ENCODE measurements around the gene TNFRSF4.
"Not testable (repeated sequence)": the region's sequence is repeated elsewhere in the genome, so short reads cannot be mapped to it uniquely, and the experiment has no call there.

Gene TNFRSF4

DNA sequence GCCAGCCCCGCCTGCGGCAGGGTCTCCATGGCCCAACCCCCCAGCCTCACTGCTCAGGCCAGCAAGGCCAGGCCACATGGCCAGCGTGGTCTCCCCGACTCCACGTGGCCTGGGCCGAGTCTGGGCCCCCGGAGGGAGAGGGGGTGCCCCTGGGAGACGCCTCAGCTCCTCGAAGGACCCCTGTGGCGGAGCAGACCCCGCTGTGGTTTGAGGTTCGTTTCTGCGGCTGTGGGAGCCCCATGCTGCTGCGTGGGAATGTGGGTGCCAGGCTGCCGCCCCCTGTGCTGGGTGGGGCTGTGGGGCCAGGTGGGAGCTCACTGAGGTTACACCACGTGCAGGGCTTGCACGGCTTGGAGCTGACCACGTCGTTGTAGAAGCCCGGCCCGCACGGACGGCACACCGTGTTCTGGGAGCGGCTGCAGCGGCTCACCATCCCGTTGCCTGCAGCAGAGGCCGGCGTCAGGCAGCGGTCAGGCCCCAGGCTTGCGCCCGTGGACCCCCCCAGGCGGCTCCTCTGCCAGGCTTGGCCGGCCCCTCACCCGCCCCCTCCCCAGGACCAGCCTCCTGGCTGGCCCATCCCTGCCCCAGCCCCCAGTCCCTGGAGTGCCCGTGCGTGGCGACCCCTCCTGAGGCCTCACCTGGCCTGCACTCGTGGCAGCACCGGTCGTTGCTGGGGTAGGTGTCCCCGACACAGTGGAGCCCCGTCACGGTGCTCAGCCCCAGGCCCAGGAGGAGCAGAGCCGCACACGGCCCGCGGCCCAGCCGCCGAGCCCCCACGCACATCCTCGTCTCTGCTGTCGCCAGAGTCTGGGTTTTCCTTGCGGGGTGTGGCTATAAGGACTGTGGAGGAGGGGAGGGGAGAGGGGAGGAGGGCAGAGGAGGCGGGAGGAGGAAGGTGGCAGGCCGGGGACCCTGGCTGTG is at the start of gene TNFRSF4:
Gene TNFRSF4 (minus strand): TSS at position 809 of the 921 bp plus-strand sequence. CDS start 26 bp downstream, at position 783.
- no peak for DNase-seq

DNA sequence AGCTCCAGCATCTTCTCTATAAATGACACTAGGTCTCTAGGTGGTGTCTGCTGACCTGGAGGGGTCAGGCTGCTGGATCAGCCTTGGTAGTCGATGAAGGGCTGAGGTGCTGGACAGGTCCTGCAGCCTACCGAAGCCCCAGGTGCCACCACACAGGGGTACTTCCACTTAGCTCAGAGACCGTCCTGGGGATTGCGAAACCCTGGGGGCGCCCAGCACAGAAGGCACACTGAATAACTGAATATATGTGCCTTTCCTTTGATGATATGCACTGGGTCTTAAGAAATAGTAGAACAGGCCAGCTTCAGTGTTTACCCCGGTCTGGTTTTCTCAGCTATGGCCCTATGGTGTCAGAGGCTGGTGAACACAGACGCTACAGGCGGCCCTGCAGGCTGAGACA is 48.8 kb upstream of the TNFRSF4 start:
- DNase-seq: no peak

DNA sequence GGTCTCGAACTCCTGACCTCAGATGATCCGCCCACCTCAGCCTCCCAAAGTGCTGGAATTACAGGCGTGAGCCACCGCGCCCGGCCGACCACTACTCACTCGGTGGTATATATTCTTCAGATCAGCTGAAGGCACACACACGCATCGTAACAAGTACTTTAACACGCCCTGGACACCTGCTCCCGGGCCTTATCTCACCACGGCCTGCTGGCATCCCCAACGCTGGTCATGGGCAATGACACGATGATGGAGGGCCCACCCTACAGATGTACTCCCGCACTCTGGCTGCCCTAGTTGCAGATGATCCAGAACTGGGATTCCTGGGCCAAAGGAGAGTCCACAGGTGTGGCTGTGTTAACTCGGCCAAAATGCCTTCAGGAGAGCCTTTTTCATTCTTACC is 48.1 kb upstream of the TNFRSF4 start:
- DNase-seq: no peak

DNA sequence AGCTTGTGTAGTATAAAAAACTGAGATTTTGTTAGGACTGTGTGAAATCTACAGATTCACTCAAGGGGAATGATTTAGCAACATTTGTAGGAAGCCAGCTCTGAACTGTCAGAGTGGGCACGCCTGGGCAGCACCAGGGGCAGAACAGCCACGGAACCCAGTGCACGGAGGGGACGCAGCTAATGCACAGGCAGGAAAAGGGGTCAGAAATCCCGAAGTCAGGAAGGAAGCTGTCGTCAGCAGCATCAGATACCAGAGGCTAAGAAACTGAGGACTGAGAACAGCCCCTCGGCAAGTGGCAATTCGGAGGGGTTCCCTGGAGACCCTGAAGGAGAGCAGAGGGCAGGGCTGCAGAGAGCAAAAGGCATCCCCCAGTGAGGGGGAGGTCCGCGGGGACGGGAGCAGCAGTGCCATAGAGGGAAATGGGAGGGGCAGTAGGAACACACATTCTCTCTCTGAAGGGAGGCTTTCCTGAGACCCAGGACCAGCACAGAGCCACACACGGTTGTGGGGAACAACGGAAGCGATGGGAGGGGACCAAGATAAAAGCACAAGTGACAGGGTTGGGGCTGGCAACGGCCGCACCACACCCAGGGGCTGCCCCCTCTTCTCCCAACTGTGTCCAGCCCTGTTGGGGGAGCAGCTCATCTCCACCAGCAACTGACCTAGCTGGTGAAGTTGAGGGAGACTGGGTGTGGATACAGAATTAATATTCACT is 47.0 kb upstream of the TNFRSF4 start:
- no peak for DNase-seq

DNA sequence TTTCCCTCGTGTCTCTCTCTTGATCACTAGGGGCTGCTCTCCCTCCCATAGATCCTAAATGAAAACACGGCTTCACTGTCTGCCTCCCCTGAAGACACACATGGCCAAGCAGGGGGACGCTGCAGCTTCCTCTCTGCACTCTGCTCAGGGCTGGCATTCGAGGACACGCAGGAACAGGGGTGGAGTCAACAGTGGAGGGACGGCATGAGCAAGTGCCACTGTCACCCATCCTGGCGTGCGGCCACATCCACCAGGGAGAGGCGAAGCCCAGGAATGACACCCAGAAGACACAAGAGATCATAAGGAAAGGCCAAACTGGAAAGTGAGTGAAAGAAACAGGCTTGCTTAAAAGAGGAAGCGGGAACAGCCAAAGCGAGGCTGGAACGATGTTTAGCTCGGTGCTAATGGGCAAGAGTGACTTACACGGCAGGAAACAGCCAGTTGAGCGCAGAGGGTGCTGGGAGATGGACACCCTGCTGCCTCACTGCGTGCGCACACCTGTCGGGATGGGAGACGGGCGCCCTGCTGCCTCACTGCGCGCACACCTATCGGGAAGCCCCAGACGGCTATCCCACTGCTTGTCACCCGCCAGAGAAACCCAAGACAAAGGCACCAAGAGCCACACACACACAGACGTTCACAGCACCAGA is 46.1 kb upstream of the TNFRSF4 start:
- no peak for DNase-seq

DNA sequence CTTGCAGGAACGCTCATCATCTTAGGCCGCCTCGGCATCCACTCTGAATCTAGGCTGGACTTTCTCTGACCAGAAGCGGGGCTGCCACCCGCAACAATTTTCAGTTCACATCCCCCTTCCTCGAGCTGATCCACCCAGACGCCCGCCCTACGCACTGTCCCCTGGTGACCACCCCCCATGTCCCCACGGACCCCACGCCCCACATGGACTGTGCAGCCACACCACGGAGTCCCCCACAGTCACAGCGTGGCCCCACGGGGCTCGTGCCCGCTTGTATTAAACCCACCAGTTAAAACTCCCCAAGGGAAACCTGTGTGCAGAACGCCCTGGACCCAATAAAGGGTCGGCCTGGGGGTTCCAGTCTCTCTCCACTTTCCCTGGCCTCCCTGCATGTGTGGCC is 45.6 kb upstream of the TNFRSF4 start:
- no peak for DNase-seq

DNA sequence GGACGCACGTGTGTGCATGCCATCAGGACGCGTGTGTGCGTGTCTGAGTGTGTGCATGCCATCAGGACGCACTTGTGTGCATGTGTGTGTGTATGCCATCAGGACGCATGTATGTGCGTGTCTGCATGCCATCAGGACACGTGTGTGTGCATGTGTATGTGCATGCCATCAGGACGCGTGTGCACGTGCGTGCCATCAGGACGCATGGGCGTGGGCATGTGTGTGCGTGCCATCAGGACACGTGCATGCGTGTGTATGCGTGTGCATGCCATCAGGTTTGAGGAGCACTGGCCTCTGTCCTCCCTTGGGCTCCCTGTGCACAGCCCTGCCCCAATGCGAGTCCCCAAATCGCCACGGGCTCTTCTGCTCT is 45.2 kb upstream of the TNFRSF4 start:
- no peak for DNase-seq

DNA sequence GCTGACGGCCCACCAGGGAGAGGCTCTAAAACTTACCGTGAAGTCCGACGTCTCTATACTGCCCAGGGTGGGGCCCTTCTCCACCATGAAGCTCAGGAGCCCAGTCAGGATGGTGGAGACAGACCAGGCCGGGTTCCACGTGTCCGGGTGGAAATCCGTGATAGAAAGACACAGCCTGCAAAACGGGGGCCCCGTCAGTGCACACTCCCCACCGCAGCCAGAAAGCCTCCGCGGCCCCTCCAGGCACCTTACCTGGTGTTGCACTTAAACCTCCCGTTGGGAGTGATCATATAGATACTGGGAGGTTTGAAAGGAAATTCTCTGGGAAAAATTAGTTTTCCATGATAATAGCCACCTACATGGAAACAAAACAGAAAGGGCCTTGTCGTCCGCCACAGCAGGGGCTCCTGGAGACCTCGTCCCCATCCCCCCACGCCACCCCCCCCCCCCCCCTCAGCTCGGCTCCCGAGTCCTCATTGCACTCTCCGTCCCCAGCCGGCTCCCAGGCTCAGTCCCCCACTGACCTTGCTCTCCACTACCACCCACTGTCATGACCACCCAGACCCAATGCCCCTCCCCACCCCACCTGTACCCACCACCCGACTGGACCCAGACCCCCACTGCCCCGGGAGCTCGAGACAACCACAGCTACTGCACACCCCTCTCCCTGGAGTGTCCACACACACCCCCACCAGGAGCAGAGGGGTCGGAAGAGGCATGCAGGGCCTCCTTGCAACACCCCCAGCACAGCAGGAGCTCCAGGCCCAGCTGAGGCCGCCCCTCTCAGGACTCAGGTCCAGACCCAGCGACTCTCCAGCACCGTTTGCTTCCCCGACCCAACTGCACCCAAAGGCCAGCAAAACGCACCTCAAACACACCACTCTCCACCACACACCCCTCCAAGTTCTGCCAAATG is 43.3 kb upstream of the TNFRSF4 start:
- no peak for DNase-seq

DNA sequence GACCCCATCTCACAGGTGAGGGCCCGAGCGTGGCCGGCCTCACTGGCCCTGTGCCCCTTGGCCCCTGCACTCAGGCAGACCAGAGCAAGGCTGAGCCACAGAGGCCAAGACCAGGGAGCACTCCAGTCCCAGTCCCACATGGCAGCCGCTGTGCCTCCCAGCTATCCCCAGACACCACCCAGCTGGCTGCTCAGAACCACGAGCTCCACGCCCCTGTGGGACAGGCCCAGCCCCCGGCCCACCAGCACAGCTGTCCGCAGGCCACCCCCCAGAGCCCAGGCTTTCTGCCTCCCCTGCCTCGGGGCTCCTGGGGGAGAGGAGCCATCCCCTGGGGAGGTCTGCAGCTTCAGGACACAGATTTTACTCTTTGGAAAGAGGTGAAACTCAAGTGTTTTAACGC is 41.7 kb upstream of the TNFRSF4 start:
- no peak for DNase-seq

DNA sequence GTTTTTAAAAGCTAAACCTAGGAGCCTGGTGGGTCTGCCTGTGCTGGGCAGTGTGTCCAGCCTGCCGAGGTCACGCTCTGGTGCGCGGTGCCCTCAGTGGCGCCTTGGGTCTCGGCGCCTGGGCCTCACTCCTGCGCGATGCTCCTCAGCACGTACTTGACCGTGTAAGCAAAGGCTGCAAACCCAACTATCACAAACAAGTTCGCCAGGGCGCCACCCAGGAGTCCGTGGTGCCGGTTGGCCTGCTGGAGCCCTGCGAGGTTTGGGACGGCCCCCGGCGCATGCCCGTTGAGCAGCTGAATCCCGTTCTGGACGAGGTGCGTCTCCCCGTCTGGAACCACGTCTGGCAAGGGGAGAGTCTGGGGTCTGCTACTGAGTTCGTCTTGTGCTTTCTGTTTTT is 41.1 kb upstream of the TNFRSF4 start:
- no peak for DNase-seq

DNA sequence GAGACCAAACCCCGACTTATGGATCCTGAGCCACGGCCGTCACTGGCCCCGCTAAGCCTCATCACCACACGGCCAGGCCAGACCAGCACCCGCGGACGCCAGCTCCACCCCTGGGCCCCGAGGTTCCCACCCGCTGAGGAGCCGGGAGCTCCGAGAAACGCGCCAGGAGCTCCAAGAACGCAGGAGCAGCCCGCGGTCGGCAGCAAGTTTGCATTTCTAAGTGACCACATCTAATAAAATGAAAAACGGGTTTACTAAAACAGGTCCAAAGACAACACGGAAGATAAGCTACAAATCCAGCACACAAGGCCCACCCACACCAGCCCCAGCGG is 40.7 kb upstream of the TNFRSF4 start:
- DNase-seq: no peak

DNA sequence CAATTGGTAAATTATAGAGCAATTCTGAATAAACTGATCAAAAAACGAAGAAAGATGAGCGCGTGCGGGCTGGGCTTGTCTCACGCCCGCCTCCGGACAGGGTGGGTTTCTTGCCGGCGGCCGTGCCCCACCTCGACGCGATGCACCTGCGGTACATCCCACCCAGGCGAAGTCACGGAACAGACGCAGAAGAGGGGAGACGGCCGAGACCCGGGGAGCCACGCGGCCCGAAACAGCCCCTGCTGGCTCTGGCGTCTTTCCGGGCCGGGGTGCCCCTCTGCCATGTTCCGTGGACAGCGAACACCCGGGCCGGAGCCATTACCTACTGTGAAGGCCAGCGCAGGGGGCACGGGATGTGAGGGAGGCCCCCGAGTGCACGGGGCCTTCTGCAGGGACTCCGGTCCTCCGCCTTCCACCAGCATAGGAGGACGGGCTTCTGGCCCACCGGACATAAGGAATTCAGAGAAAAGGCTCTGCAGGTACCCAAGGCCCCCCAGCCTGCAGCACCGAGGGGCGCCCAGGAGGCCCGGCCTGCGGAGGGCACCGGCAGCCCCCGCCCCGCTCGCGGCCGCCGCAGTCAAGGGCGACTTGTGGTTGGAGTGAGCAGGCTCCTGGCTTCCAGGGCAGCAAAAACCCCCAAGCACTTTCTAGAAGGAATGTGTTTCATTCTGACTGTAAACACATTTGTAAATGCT is 40.2 kb upstream of the TNFRSF4 start:
- DNase-seq: no peak

DNA sequence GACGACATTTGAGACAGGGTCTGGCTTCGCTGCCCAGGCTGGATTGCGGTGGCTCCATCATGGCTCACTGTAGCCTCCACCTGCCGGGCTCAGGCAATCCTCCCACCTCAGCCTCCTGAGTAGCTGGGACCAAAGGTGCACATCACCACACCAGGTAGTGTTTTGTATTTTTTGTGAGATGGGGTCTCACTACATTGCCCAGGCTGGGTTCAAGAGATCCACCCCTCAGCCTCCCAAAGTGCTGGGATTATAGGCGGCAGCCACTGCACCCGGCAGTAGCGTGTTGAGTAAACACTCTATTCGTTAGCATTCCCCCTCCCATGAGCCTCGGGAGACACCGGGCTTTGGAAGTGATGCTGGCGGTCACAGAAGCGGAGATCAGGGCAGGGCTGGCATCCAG is 39.4 kb upstream of the TNFRSF4 start:
- DNase-seq: no peak

DNA sequence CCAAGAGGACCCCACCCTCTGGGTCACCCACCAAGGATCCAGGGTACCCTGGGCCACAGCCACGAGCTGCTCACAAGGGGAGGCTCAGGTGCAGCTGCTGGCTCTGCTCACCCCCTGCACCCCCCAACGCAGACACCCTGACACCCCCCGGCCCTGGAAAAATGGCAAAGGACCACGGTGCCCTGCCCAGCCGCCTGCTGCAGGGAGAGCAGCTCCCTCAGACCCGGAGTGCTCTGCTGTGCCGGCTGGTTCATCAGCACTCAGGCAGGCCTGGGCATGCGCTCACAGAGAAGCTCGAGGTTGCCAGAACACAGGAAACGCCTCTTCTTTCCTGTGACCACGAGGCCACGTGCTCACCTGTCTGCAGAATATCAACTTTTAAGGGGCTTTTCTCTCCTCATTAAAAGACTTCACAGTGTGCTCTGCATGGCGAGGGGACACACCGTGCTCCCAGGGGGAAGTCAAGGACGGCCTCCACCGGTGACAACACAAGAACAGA is 36.9 kb upstream of the TNFRSF4 start:
- no peak for DNase-seq

DNA sequence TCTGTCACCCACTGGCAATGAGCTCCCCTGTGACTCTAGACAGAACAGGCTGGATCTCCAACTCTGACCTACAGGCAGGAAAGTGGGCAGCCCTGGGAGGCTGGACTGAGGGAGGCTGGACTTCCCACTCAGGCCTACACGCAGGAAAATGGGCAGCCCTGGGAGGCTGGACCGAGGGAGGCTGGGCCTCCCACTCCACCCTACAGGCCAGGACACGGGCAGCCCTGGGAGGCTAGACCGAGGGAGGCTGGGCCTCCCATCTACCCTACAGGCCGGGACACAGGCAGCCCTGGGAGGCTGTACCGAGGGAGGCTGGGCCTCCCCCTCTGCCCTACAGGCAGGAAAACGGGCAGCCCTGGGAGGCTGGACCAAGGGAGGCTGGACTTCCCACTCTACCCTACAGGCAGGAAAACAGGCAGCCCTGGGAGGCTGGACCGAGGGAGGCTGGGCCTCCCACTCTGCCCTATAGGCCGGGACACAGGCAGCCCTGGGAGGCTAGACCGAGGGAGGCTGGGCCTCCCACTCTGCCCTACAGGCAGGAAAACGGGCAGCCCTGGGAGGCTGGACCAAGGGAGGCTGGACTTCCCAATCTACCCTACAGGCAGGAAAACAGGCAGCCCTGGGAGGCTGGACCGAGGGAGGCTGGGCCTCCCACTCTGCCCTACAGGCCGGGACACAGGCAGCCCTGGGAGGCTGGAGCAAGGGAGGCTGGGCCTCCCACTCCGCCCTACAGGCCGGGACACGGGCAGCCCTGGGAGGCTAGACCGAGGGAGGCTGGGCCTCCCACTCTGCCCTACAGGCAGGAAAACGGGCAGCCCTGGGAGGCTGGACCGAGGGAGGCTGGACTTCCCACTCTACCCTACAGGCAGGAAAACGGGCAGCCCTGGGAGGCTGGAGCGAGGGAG is 34.3 kb upstream of the TNFRSF4 start:
- not testable (repeated sequence) for DNase-seq

DNA sequence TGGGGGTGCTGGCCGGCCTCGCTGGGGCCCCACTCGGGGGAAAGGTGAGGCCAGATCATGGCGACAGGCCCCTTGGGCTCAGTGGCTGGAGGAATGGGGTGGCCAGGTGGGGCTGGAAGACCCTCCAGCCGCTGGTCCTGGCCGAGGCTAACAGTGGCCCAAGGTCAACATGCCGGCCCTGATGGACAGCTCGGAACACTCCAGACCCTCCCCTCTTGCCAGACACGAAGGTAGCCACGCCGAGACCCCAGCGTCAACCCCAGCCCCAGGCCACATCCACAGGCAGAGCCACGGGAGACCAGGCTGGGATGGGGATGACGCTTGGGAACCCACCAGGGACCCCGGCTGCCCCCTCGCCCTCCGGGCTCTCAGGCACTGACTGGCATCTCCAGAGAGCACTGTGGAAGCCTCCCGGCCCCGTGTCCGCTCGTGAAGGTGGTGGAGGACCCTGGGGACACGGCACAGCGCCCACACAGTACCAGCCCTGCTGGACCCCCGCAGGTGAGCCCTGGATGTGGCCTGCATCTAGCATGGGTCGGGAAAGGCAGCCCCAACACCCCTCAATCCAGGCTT is 33.5 kb upstream of the TNFRSF4 start:
- no peak for DNase-seq

DNA sequence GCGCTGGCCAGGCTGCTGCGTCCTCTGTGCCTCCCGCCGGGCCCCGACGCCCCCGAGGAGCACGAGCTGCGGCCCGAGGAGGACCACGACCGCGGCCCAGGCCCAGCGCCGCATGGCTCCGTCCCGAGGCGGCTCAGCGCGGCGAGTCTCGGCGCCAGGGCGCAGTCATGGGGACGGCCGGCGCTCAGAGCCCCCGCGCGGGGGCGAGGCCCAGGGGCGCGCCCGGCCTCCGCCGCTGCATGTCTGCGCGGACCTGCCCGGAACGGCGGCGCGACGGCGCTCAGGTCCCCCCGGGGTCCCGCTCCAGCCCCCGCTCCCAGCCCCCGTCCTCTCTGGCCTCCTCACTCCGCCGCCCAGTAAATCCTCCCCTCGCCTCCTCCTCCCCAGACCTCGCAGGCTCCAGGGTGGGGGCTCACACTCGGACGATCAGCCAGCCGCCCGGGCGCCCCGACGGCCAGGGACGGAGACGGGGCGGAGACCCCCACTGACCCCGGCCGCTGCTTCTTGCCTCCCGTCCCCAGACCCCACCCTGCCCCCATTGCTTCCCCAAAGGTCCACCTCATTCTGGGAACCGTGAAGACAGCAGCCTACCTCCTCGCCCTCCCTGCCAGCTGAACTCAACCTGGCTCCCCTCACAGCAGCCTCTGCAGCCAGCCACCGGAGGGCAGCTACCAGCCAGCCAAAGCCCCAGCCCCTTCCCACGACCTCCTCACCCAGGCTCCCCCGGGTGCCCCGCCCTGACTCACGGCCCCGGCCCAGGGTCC is 32.8 kb upstream of the TNFRSF4 start, which contains the start of gene C1QTNF12:
Gene C1QTNF12 (minus strand): TSS at position 146 of the 764 bp plus-strand sequence. CDS start 32 bp downstream, at position 114.
- DNase-seq: no peak

DNA sequence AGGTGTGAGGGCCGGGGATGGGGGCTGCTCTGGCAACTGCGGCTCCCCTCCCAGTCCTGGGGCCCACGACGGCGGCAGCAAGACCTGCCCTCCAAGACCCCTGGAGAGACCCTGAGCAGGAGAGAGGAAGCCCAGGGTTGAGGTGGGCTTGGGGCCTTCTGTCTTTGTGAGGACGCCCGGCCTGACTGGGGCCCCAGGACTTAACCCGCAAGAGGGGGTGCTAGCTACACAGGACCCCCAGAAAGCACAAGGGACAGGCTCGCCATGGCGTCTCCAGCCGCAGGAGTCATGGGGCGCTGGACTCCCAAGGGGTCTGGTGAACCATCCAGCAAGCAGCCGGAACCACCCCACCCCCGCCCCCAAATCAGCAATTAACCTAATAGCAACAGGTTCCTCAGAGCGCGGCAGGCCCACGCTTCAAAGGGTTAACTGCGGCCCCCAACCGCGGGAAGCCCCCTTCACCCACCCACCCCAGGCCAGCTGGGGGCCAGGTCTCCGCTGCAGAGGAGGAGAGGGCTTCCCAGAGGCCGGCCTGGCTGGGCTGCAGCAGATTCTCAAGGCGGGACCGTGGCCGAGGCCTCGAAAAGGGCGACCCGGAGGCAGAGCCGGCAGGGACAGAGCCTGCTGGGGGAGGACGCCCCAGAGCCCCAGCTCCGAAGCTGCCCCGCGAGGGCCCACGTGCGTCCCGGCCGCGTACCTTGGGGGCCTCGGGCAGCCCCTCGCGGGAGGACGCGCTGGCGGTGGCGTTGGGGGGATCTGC is 32.0 kb upstream of the TNFRSF4 start:
- DNase-seq: no peak

Data from GF-D8 (cell line).